ENCODE measurements around the gene SIAH1. TPM values are rescaled to one million over a fixed set of nuclear protein-coding genes. Genes with fewer than 3 reads are reported as not detected.

Gene SIAH1
- total and polyA plus RNA-seq, 10 of the 15 experiments (the other 5 are each of a cell fraction or from before 2014, with no cell fraction given): 5.1 to 21.1 (median 13.9) TPM

DNA sequence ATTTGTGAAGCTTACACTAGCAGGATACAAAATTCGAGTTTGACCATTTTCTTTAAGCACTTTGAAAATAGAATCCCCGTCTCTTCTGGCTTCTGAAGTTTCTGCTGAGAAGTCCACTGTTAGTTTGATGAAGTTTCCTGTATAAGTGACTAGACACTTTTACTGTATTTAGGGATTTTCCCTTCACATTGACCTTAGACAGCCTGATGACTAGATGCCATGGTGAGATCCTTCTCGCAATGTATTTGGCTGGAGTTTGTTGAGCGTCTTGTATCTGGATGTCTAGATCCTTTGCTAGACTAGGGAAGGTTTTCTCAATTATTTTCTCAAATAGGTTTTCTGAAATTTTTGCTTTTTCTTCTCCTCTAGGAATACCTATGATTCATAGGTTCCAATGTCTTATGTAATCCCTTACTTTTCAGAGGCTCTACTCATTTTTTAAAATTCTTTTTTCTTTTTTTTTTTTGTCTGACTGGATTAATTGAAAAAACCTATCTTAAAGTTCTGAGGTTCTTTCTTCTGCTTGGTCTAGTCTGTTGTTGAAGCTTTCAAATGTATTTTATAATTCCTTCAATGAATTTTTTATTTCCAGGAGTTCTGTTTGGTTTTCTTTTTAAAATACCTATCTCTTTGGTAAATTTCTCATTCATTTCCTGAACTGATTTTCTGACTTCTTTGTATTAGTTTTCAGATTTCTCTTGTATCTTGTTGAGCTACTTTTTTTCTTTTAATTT, 74.1 kb downstream of the SIAH1 start:
- 0 out of 2 replicates have a peak, but pooled peaks have one; percentile 71 for TF ChIP-seq CBX5 (IDR thresholded peaks at IDR 0.05; ENCODE audit: low read depth)
- TF ChIP-seq CBX3 (IDR thresholded peaks at IDR 0.05; ENCODE audit: borderline replicate concordance, low read depth): no peak
- Histone ChIP-seq H3K36me3 (ENCODE audit: control insufficient read depth in 2 of 2, insufficient read depth in 2 of 2, low read length in 1 of 2) (peaks cover 0 to 21% of the 10 kb centered on the region in 2 experiments), H3K4me1 (ENCODE audit: control insufficient read depth, insufficient read depth, low read length) (no peaks in the 10 kb centered on the region), H4K20me1 (ENCODE audit: control insufficient read depth, insufficient read depth) (no peaks in the 10 kb centered on the region), H3K27ac (ENCODE audit: control insufficient read depth, insufficient read depth) (no peak overlapping the region), H3K4me2 (ENCODE audit: control insufficient read depth, insufficient read depth) (no peak overlapping the region), H3K4me3 (no peak overlapping the region), H3K27me3 (replicated peaks in 1 of 2; ENCODE audit: control insufficient read depth in 2 of 2, insufficient read depth in 2 of 2, low read length in 1 of 2) (no peaks in the 10 kb centered on the region), H3K9me3 (replicated peaks; ENCODE audit: control insufficient read depth, insufficient read depth, low read length) (peaks cover 20% of the 10 kb centered on the region), H3K9ac (ENCODE audit: control insufficient read depth, insufficient read depth, low read length) (no peak overlapping the region), H2AFZ (ENCODE audit: control insufficient read depth, low read depth, low read length) (no peak overlapping the region), H3K79me2 (ENCODE audit: control insufficient read depth, insufficient read depth, low read length) (no peaks in the 10 kb centered on the region)
- CTCF ChIA-PET: interaction anchor here (0.6 to 1.2 kb wide), 2 partner anchors 15 to 320 kb away, joined by 3 read pairs; no protein-coding TSS in a partner anchor
- DNase-seq (ENCODE audit: low read depth, low spot score) (no peak), ATAC-seq (no peak), FAIRE-seq (no peak)
- intact Hi-C loops (cut with micrococcal nuclease; ENCODE audit: unreplicated experiment) (no loop called here), in situ Hi-C loops (cut with MboI) (no loop called here)
- 96% methylated on average over 4 of the region's 4 CpGs for WGBS (ENCODE audit: insufficient coverage, insufficient replicate concordance, low lambda C conversion rate, missing lambda C conversion rate)
- SMC1A ChIA-PET (ENCODE audit: uncharacterized antibody, unreplicated experiment): interaction anchor here (0.6 to 2.1 kb wide), 3 partner anchors 9 to 16 kb away, joined by 3 to 7 read pairs (median 4); no protein-coding TSS in a partner anchor
- RAD21 ChIA-PET (ENCODE audit: unreplicated experiment): no interaction called here
- POLR2A ChIA-PET: interaction anchor here (0.5 kb wide), 2 partner anchors 18 to 283 kb away, joined by 3 to 4 read pairs; no protein-coding TSS in a partner anchor
- no TSS peak for BruUV-seq (replicated peaks)

Small RNA genes lying within 50 kb of the gene (small RNA-seq; reads per million reads assigned to genes)
- gene RF00017: not detected

Other genes with a start within 250 kb of the SIAH1 start
- not detected in 2 replicates for gene ABCC12, start 229.4 kb downstream of the SIAH1 start, total RNA-seq (2014; rRNA removed)
- gene ABCC12, start 229.4 kb downstream of the SIAH1 start, total RNA-seq (2014; rRNA removed; fragmentation: Illumina TruSeq; extraction: Trizol): not detected in 2 replicates
- not detected in 2 replicates for gene ABCC12, start 229.4 kb downstream of the SIAH1 start, total RNA-seq (2021)
- 0.03 TPM in 1 of 2 replicates, not detected in the other for gene ABCC12, start 229.4 kb downstream of the SIAH1 start, polyA plus RNA-seq (2011; rRNA removed)
- 0.03 TPM in 1 of 2 replicates, not detected in the other for gene ABCC12, start 229.4 kb downstream of the SIAH1 start, polyA plus RNA-seq (2014; fragmentation: Illumina TruSeq; extraction: Trizol)
- under 1 TPM in 1 of 2 experiments, not detected in 1; 0.02 TPM for gene ABCC12, start 229.4 kb downstream of the SIAH1 start, polyA plus RNA-seq (2014; fragmentation: Nextera tagmentation; extraction: Ambion mirVana)
- gene ABCC12, start 229.4 kb downstream of the SIAH1 start, polyA plus RNA-seq (2014; rRNA removed): not detected in 2 replicates
- under 1 TPM in 1 of 2 experiments, not detected in 1; 0.03 TPM for gene ABCC12, start 229.4 kb downstream of the SIAH1 start, polyA plus RNA-seq (2016; fragmentation: Nextera tagmentation; extraction: Ambion mirVana)
- gene LONP2, start 141.1 kb downstream of the SIAH1 start, total RNA-seq (2014; rRNA removed): 31.5 and 34.4 TPM in 2 replicates
- gene LONP2, start 141.1 kb downstream of the SIAH1 start, total RNA-seq (2014; rRNA removed; fragmentation: Illumina TruSeq; extraction: Trizol): 36.3 and 38.2 TPM in 2 replicates
- 43.8 and 44.8 TPM in 2 replicates for gene LONP2, start 141.1 kb downstream of the SIAH1 start, total RNA-seq (2021)
- 45.0 and 55.0 TPM in 2 replicates for gene LONP2, start 141.1 kb downstream of the SIAH1 start, polyA plus RNA-seq (2011; rRNA removed)
- 30.4 and 30.5 TPM in 2 replicates for gene LONP2, start 141.1 kb downstream of the SIAH1 start, polyA plus RNA-seq (2014; fragmentation: Illumina TruSeq; extraction: Trizol)
- gene LONP2, start 141.1 kb downstream of the SIAH1 start, polyA plus RNA-seq (2014; fragmentation: Nextera tagmentation; extraction: Ambion mirVana): 10 to 100 TPM in 1 of 2 experiments, 1 to 10 TPM in 1; 8.3 to 10.1 TPM
- 26.4 and 28.7 TPM in 2 replicates for gene LONP2, start 141.1 kb downstream of the SIAH1 start, polyA plus RNA-seq (2014; rRNA removed)
- gene LONP2, start 141.1 kb downstream of the SIAH1 start, polyA plus RNA-seq (2016; fragmentation: Nextera tagmentation; extraction: Ambion mirVana): 10 to 100 TPM; 44.2 to 48.0 TPM
- gene ABCC11, start 137.9 kb downstream of the SIAH1 start, total RNA-seq (2014; rRNA removed): not detected in 2 replicates
- gene ABCC11, start 137.9 kb downstream of the SIAH1 start, total RNA-seq (2014; rRNA removed; fragmentation: Illumina TruSeq; extraction: Trizol): not detected in 2 replicates
- not detected in 2 replicates for gene ABCC11, start 137.9 kb downstream of the SIAH1 start, total RNA-seq (2021)
- gene ABCC11, start 137.9 kb downstream of the SIAH1 start, polyA plus RNA-seq (2011; rRNA removed): 0.01 and 0.04 TPM in 2 replicates
- gene ABCC11, start 137.9 kb downstream of the SIAH1 start, polyA plus RNA-seq (2014; fragmentation: Illumina TruSeq; extraction: Trizol): 0.15 TPM in 1 of 2 replicates, not detected in the other
- not detected for gene ABCC11, start 137.9 kb downstream of the SIAH1 start, polyA plus RNA-seq (2014; fragmentation: Nextera tagmentation; extraction: Ambion mirVana)
- gene ABCC11, start 137.9 kb downstream of the SIAH1 start, polyA plus RNA-seq (2014; rRNA removed): not detected in 2 replicates
- under 1 TPM; 0.05 to 0.20 TPM for gene ABCC11, start 137.9 kb downstream of the SIAH1 start, polyA plus RNA-seq (2016; fragmentation: Nextera tagmentation; extraction: Ambion mirVana)
- gene N4BP1, start 224.8 kb upstream of the SIAH1 start, total RNA-seq (2014; rRNA removed): 17.9 and 19.9 TPM in 2 replicates
- 28.6 and 29.5 TPM in 2 replicates for gene N4BP1, start 224.8 kb upstream of the SIAH1 start, total RNA-seq (2014; rRNA removed; fragmentation: Illumina TruSeq; extraction: Trizol)
- gene N4BP1, start 224.8 kb upstream of the SIAH1 start, total RNA-seq (2021): 26.7 and 30.6 TPM in 2 replicates
- 32.6 and 46.6 TPM in 2 replicates for gene N4BP1, start 224.8 kb upstream of the SIAH1 start, polyA plus RNA-seq (2011; rRNA removed)
- 28.0 and 31.6 TPM in 2 replicates for gene N4BP1, start 224.8 kb upstream of the SIAH1 start, polyA plus RNA-seq (2014; fragmentation: Illumina TruSeq; extraction: Trizol)
- gene N4BP1, start 224.8 kb upstream of the SIAH1 start, polyA plus RNA-seq (2014; fragmentation: Nextera tagmentation; extraction: Ambion mirVana): 1 to 10 TPM; 2.5 to 3.2 TPM
- 11.1 and 12.6 TPM in 2 replicates for gene N4BP1, start 224.8 kb upstream of the SIAH1 start, polyA plus RNA-seq (2014; rRNA removed)
- 10 to 100 TPM in 1 of 2 experiments, 1 to 10 TPM in 1; 4.7 to 14.3 TPM for gene N4BP1, start 224.8 kb upstream of the SIAH1 start, polyA plus RNA-seq (2016; fragmentation: Nextera tagmentation; extraction: Ambion mirVana)

Data from GM12878 (cell line).